GM18505 (cell line): ENCODE results near the gene TLE7.

Experiments
- ATAC-seq: cut with Tn5 transposase; IDR thresholded peaks from one replicate; pipeline ENCODE4 v1.9.1; 2021; ENCODE audit not compliant: unreplicated experiment
- POLR2A ChIP-seq: IDR thresholded peaks from 4 replicates; pipeline ENCODE4 v1.6.1; 2011; ENCODE audit warnings: borderline replicate concordance; ENCODE audit not compliant: insufficient read depth, insufficient read length; ENCODE audit errors: extremely low read depth

The TLE7 gene

DNA sequence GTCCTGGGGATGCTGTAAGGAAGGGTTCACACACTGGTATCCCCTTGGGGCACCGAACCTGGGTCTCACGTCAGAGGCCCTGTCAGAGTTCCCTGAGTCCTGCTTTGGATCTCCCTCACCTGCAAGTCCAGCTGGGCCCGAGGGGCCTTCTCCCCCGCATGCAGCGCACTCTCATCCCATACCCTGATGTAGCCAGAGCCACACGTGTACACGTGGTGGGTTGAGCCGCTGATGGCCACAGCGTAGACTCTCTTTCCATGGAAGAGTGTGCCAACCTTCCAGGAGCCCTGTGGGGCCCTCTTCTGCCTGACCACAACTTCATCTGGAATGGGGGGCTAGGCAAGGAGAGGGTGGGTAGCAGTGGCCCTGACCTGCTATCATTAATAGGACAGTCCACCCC, 9.9 kb downstream of the TLE7 start:
- TF ChIP-seq POLR2A, result no peak
- no peak for ATAC-seq

- no peak for TF ChIP-seq POLR2A
- ATAC-seq, result no peak
Measured at GRCh38 chr16:71431176-71431575, 10.7 kb downstream of the TLE7 start.

- no peak for TF ChIP-seq POLR2A
- no peak for ATAC-seq
Measured at GRCh38 chr16:71430744-71431143, 11.1 kb downstream of the TLE7 start.

GRCh38 chr16:71429581-71429980, 12.3 kb downstream of the TLE7 start:
- no peak for ATAC-seq
- TF ChIP-seq POLR2A, result no peak

GRCh38 chr16:71428883-71429282, 13.0 kb downstream of the TLE7 start:
- TF ChIP-seq POLR2A, result no peak
- no peak for ATAC-seq

- no peak for ATAC-seq
- no peak for TF ChIP-seq POLR2A
Measured at GRCh38 chr16:71428385-71428784, 13.5 kb downstream of the TLE7 start.

- no peak for TF ChIP-seq POLR2A
- no peak for ATAC-seq
Measured at GRCh38 chr16:71426880-71427615, 14.8 kb downstream of the TLE7 start.

DNA sequence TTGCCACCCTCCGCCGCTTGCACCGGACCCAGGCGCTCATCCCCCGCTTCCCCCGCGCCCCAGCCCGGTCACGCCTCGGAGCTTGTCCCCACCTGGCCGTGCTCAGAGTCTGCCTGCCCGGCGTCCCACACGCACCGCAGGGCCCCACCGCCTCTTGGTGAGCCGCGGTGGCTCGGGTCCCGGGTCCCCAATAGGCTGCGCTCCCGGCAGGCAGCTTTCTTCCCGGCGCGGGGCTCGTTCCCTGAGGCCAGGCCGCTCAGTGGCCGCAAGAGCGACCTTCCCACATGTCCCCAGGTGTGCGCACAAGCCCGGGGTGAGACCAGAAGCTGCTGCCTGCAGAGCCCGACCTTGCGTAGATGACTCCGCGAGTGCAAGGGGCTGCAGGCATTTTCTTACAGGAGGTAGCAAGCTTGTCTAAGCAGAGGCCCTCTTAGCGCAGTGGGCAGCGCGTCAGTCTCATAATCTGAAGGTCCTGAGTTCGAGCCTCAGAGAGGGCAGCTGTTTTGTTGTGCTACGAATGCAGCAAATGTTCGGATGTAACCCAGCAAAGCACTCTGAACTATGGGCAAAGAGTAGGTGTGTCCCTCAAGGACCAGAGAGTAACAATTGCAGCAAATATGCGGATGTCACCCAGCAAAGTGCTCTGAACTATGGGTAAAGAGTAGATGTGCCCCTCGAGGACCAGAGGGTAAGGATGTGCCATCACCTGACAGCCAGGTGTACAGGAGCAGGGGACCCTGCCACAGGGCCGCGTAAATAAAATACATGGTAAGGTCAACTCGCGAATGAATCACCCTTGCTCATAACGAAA, 15.6 kb downstream of the TLE7 start:
- ATAC-seq, result no peak
- TF ChIP-seq POLR2A, result no peak

DNA sequence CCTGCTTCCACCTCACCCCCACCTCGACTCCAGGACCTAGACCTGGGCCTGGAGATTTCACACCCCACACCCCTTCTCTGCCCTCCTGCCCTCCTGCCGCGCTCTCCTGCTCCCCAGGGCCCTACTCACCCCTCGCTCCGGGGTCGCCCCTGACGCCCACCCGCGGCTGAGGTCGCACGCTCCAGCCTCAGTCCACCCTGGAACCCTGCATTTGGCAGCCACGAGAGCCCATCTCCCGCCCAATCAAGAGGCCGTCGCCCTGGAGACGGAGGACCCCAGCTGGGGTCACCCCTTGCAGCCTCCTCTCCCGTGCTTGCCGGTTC, 16.1 kb downstream of the TLE7 start:
- no peak for ATAC-seq
- TF ChIP-seq POLR2A, result no peak

DNA sequence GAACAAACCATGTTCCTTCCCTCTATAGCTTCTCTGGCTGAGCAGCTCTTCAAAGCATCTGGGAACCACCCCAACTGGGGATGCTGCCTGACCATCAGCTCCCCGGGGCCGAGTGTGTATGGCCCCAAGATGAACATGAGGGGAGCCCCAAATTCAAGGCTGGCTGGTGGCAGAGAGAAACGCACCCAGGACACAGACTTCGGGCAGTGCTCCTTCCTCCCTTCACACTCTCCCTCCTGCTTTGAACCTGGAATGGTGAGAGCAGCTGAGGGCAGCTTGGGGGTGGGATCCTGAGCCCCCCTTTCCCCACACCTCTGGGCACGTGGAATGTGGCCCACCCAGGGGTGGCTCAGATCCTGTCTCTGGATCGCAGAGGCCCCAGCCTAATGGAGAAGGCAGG, 17.2 kb downstream of the TLE7 start:
- ATAC-seq, result no peak
- no peak for TF ChIP-seq POLR2A

DNA sequence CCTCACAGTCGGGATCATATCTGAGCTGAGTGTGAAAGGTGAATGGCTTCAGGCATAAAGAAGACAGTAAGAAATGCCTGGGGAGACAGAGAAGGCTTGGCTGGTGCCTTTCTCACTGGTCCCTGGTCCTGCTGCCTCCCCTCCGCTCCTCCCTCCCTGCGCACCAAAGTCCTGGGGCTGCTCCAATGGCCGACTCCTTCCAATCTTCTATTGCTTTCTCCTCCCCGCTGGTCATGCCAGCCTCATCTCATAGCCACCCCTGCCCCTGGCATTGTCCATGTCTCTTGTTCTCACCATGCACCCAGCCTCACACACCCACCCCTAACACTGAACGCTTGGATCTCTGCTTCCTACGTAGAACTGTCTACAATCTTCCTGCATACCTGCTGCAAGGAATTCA, 18.0 kb downstream of the TLE7 start:
- TF ChIP-seq POLR2A, result no peak
- ATAC-seq, result no peak

- no peak for ATAC-seq
- TF ChIP-seq POLR2A, result no peak
Measured at GRCh38 chr16:71423016-71423415, 18.8 kb downstream of the TLE7 start.

- no peak for TF ChIP-seq POLR2A
- no peak for ATAC-seq
Measured at GRCh38 chr16:71421911-71422310, 19.9 kb downstream of the TLE7 start.

DNA sequence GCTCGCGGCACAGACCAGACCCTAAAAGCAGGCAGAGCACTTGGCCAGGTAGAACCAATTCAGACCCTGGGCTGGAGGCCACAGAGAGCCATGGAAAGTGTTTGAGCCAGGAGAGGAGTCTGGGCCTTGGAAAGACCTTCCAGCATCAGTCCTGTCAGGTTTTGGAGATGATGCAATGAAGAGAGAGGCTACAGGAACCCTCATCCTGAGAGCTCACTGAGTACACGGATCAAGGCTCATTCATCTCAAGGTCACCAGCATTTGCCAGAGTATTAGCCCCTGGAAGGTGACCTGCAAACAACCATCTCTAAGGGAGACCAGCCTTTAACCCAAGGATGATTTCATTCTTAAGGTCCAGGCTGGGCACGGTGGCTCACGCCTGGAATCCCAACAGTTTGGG, 27.8 kb downstream of the TLE7 start:
- no peak for TF ChIP-seq POLR2A
- no peak for ATAC-seq
